ENCODE data around the gene HSH2D.
A peak's percentile ranks its signal among the peaks of the same experiment; 100 is the strongest.

The HSH2D gene

GRCh38 chr19:16197622-16198369 lies 54.3 kb downstream of the HSH2D start, which contains the start of gene AP1M1:
Gene AP1M1 (plus strand): TSS chr19:16197911. CDS start chr19:16198027, 116 bp downstream.
- DNase-seq, result peak; percentile 98

- no peak for DNase-seq
Measured at GRCh38 chr19:16198370-16198651, 54.8 kb downstream of the HSH2D start.

GRCh38 chr19:16199275-16199932 lies 55.9 kb downstream of the HSH2D start:
- DNase-seq, result no peak

DNA sequence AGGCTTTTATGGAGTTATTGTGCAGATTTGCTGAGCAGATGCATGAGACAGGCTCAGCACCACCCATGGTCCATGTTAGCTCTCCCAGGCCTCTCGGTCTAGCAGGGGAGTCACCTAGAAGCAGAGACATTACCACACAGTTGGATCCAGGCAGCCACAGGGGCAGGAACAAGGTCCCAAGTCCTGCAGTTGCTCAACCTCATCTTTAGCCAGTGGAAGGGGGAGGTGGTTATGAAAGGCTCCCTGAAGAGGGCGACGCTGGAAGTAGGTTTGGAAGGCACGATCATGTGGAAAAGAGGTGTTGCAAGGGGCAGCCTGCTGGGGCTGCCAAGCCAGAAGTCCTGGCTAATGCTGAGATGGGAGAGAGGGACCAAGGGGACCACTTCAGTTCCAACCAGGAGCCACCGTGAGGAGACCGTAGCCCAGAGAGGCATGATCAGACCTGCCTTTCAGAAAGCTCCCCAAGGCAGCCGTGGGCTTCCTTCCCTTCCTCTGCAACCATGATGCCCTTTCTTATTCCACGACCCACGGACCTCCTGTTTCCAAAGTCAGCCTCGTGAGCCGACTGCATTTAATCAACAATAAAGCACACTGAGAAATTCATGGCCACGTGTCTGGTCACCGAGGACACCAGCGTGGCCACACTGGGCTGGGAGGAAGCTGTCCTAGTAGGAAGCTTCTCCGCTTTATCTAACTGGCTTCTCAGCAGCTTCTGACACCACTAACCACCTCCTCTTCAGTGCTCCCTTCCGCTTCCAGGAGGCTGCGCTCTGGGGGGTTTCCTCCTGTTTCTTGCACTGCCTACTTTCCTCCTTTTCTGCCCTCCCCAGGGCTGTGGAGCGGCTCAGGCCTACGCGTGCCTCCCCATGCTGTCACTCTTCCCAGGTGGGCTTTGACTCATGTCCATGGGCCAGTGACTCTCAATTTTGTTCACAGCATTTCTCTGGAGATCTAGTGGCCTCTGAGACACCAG lies 56.8 kb downstream of the HSH2D start:
- no peak for DNase-seq

DNA sequence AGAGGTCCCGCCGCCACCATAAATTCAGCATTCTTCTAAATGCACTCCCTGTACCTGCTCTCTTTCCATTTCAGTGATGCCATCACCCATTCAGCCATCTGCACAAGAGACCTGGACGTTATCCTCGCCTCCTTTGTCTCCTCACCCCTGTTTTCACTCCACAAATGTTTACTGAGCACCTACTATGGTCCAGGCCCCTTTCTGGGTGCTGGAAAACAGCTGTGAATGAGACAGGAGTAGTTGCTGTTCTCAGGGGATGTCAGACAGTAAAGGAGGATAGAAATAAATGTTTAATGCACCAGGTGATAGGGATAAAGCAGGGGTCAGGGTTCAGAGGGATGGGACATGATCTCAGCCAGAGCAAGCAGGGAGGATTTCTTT lies 57.5 kb downstream of the HSH2D start:
- no peak for DNase-seq

GRCh38 chr19:16202320-16203255 lies 59.1 kb downstream of the HSH2D start:
- DNase-seq, result no peak

GRCh38 chr19:16203256-16204004 lies 59.9 kb downstream of the HSH2D start:
- no peak for DNase-seq

- no peak for DNase-seq
Measured at GRCh38 chr19:16204005-16204294, 60.5 kb downstream of the HSH2D start.

DNA sequence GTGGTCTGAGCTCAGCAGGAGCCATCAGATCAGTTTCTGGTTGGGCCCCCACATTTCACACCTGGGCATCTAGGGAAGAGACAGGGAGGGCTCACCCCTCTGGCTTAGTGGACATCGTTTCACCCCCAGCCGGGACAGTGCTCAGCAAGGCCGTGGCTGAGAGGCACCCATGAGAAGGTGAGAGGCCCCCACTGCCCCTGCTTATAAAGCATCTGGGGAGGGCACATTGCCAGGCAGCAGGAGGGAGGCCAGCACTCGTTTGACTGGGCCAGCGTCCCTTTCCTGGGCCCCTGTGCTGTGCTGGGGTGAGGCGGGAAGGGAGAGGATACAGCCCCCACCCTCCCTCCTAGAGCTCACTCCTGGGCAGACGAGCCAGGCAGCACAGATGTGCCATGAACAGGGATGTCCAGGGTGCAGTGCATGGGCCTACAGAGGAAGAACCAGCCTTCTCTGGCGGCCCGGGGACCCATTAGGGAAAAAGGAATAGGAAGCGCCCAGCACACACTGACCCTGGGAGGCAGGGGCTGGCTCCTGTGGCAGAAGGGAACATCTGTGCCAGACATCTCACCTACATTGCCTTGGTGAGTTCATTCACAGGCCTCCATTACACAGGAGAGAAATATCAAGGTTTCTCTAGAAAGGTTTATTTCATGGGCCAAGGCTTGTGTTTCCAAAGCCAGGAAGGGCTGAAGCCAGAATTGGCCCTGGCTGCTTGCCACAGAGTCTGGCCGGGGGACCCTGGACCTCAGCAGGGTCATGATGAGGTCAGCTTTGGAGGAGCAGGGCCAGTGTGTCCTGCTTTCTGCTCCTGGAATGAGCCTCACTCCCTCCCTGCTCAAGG lies 61.9 kb downstream of the HSH2D start:
- DNase-seq, result no peak

GRCh38 chr19:16206046-16206605 lies 62.6 kb downstream of the HSH2D start:
- no peak for DNase-seq

DNA sequence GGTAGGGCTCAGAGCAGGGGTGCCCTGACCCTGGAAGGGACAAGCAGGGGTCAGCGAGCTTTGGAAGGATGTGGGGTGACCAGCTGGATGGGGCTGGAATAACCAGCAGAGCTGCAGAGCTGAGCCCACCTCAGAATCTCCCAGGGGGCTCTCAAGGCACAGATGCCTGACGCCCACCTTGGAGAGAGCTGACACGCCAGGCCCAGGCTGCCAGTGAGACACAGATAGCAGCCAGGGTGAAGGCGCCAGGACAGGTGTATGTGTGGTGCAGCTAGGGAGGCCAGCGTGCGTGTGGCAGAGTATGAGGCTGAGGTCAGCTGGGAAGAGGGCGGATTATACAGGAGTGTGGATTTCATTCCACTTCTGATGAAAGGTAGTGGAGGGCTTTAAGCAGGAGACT lies 63.2 kb downstream of the HSH2D start:
- no peak for DNase-seq

GRCh38 chr19:16207063-16207462 lies 63.6 kb downstream of the HSH2D start:
- DNase-seq, result no peak

GRCh38 chr19:16207490-16208025 lies 64.1 kb downstream of the HSH2D start:
- DNase-seq, result no peak
